Kidney (tissue), 14 donors: Measurements from ENCODE around the gene MAP6. TPM values are rescaled to one million over a fixed set of nuclear protein-coding genes. Genes with fewer than 3 reads are reported as not detected.

Experiments used
- DNase-seq, 5 donors: peaks; one replicate each; pipeline ENCODE4 v3.0.0-alpha.2; 2013 to 2020
- FAIRE-seq: peaks from 2 replicates; lab custom pipeline; 2012; peaks lifted over from hg19 to GRCh38; lab: Jason Lieb, UNC
- H3K27ac ChIP-seq, 2 donors: one replicate each; pipeline ENCODE4 v1.7.0; 2013; ENCODE audit warnings: low read depth in 2 of 2, low read length in 2 of 2, inconsistent platforms in 1 of 2
- H3K27me3 ChIP-seq: one replicate; pipeline ENCODE4 v1.7.1; 2013; ENCODE audit warnings: low read length, inconsistent platforms; ENCODE audit not compliant: control insufficient read depth, insufficient read depth
- H3K36me3 ChIP-seq, 3 donors: one replicate each; pipeline versions ENCODE4 v1.7.0 to v1.7.1; 2013; ENCODE audit warnings: low read length in 3 of 3, control low read depth in 1 of 3, inconsistent platforms in 1 of 3; ENCODE audit not compliant: insufficient read depth in 3 of 3, control insufficient read depth in 2 of 3
- H3K4me1 ChIP-seq, 3 donors: one replicate each; pipeline versions ENCODE4 v1.7.0 to v1.7.1; 2013; ENCODE audit warnings: low read length in 3 of 3, inconsistent platforms in 1 of 3, low read depth in 1 of 3; ENCODE audit not compliant: control insufficient read depth in 2 of 3, insufficient read depth in 2 of 3
- H3K4me3 ChIP-seq, 3 donors: one replicate each; pipeline versions ENCODE4 v1.7.0 to v1.8.1; 2013; ENCODE audit warnings: low read length in 3 of 3, control low read depth in 1 of 3, inconsistent platforms in 1 of 3
- H3K9ac ChIP-seq, 3 donors: one replicate each; pipeline versions ENCODE4 v1.7.0 to v1.7.1; 2013; ENCODE audit warnings: low read length in 3 of 3, control low read depth in 1 of 3, inconsistent platforms in 1 of 3
- H3K9me3 ChIP-seq, 3 donors: one replicate each; pipeline versions ENCODE4 v1.7.0 to v1.7.1; 2013; ENCODE audit warnings: low read length in 3 of 3, control low read depth in 1 of 3, inconsistent platforms in 1 of 3; ENCODE audit not compliant: control insufficient read depth in 2 of 3, insufficient read depth in 1 of 3
- intact Hi-C: fragments of 100-400 bp; cut with DNase I; formaldehyde crosslinking; loops from one replicate; pipeline ENCODE4 v1.11.1; 2022
- polyA plus RNA-seq: library from polyadenylated mRNA; stranded (reverse); fragments of 350-450 nt; fragmentation: Illumina TruSeq; extraction: RNeasy Lipid Tissue Mini Kit (QIAGEN cat#74804); gene quantifications from one replicate; pipeline ENCODE4 v1.2.3, GENCODE V29; 2014; ENCODE audit warnings: low read depth, low replicate concordance; ENCODE audit not compliant: insufficient read depth
- total RNA-seq: library from RNA; stranded (reverse); fragmentation: NEBNext Ultra II Directional; extraction: Animal tissue kit (Norgen Biotek cat#: 25700); gene quantifications from one replicate; pipeline ENCODE4 v1.2.1, GENCODE V29; 2021
- TF ChIP-seq, protein P1 (sequence below): IDR thresholded peaks from 3 replicates; pipeline ENCODE4 v1.5.1; 2012; ENCODE audit warnings: mild to moderate bottlenecking, moderate library complexity, borderline replicate concordance; ENCODE audit not compliant: insufficient read depth; ENCODE audit errors: extremely low read depth
- donor health status: control.
- donor health status: control.
- donor health status: control.
- donor health status: control.
- donor health status: control.
- donor health status: DM: yes; HTN: yes; CAD: no.
- donor health status: Normal renal cell carcinoma (clear cell type).

Gene MAP6
- total and polyA plus RNA-seq, 2 donors from 2014 or later, result 7.7 to 21.3 TPM

DNA sequence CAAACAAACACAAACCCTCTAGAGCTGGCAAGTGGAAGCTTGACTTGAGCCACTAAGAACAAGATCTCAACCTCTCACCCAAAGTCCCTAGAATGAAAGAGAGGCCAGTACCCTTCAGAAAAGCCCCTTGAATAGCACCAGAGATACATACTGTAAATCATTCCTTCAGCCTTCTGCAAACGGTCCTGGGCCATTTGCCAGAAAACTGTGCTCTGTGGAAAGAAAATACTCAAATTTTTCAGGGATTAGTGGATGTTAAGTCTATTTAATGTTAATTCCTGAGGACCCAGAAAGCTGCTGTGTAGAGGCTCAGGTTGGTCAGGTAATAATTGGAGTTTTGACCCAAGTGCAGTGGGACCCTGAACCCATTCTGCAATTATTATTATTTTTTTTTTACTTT is 89.9 kb downstream of the MAP6 start:
- H3K9me3 ChIP-seq, result no peaks in the 10 kb centered on the region
- H3K4me1 ChIP-seq, result peaks cover 0 to 18% (median 2%) of the 10 kb centered on the region in 3 donors
- H3K27me3 ChIP-seq, result no peaks in the 10 kb centered on the region
- FAIRE-seq (no peak), DNase-seq (no peak)
- H3K36me3 ChIP-seq, result no peaks in the 10 kb centered on the region
- intact Hi-C loops, result no loop called here
- TF ChIP-seq, protein P1, sequence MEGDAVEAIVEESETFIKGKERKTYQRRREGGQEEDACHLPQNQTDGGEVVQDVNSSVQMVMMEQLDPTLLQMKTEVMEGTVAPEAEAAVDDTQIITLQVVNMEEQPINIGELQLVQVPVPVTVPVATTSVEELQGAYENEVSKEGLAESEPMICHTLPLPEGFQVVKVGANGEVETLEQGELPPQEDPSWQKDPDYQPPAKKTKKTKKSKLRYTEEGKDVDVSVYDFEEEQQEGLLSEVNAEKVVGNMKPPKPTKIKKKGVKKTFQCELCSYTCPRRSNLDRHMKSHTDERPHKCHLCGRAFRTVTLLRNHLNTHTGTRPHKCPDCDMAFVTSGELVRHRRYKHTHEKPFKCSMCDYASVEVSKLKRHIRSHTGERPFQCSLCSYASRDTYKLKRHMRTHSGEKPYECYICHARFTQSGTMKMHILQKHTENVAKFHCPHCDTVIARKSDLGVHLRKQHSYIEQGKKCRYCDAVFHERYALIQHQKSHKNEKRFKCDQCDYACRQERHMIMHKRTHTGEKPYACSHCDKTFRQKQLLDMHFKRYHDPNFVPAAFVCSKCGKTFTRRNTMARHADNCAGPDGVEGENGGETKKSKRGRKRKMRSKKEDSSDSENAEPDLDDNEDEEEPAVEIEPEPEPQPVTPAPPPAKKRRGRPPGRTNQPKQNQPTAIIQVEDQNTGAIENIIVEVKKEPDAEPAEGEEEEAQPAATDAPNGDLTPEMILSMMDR, result no peak
- no peak overlapping the region for H3K4me3 ChIP-seq
- no peak overlapping the region for H3K27ac ChIP-seq
- no peak overlapping the region for H3K9ac ChIP-seq

DNA sequence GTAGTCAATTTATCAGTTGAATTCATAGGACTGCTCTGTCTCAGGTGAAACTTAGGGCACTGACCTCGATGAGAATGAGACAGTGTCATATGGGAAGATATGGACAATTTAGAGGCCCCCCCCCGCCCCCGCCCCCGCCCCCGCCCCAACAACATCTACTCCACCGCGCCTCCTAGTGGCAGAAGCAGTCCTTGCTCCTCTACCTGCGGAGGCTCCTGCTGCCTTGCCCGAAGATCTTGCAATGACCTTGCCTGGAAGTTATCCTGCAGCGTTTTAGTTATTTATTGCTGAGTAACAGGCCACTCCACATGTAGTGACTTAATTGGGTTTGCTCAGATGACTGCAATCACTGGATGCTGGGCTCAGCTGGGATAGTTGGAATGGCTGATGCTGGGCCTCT is 91.6 kb downstream of the MAP6 start:
- peak overlapping the region in 1 of 2 donors; percentile 18 for H3K27ac ChIP-seq
- H3K27me3 ChIP-seq, result no peaks in the 10 kb centered on the region
- H3K9me3 ChIP-seq, result no peaks in the 10 kb centered on the region
- H3K4me1 ChIP-seq, result peaks cover 0 to 11% (median 0%) of the 10 kb centered on the region in 3 donors
- H3K36me3 ChIP-seq, result peaks cover 0 to 11% (median 10%) of the 10 kb centered on the region in 3 donors
- intact Hi-C loops, result no loop called here
- TF ChIP-seq, protein P1, result peak; percentile 60
- peak in 2 of 5 donors; percentile 61 to 64 for DNase-seq
- no peak for FAIRE-seq
- no peak overlapping the region for H3K4me3 ChIP-seq
- no peak overlapping the region for H3K9ac ChIP-seq

DNA sequence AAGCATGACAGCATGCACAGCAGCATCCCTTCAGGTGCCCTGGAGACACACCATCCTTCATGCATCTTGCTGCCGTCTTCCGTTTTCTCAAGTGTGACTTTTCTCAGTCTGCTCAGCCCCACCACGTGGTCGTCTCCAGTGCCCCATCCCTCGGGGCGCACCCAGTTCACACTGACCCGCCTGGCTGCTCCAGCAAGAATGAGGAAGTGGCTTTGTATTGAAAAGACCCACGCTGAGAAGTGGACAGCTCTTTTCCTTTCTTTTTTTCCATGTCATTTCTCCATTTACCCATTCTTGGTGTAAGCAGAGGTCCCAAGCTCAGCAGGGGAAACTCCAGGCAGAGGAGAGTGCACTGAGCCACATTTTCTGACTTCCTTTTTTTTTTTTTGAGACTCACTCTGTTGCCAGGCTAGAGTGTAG is 92.3 kb downstream of the MAP6 start:
- Histone ChIP-seq H3K9me3 (no peaks in the 10 kb centered on the region), H3K4me3 (peak overlapping the region in 1 of 3 donors; percentile 35), H3K27ac (peak overlapping the region in 1 of 2 donors; percentile 18), H3K27me3 (no peaks in the 10 kb centered on the region), H3K9ac (no peak overlapping the region), H3K36me3 (peaks cover 0 to 17% (median 15%) of the 10 kb centered on the region in 3 donors), H3K4me1 (peaks cover 0 to 9% (median 0%) of the 10 kb centered on the region in 3 donors)
- peak in 4 of 5 donors; percentile 66 to 95 (median 84) for DNase-seq
- intact Hi-C loops, result no loop called here
- FAIRE-seq, result no peak
- TF ChIP-seq, protein P1, result no peak

DNA sequence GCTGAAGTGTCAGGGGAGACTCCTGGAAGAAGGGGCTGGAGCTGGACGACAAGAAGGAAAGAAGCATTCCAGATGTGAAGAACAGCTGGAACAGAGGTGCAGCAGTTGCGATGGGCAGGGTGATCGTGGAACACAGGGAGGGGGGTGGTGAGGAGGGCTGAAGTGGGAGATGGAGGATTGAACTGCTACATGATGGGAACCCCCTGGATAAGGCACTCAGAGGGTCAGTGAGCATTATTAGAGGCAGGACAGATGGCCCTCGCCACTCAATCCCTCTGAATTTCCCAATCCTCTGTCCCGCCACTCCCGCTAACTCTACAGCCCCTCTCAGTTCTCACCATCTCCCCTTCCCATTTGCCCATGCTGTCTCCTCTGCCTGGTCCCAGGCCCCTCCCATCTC is 92.8 kb downstream of the MAP6 start:
- intact Hi-C loops, result no loop called here
- FAIRE-seq, result no peak

More for the DNA sequence above, 92.8 kb downstream of the MAP6 start:
- Histone ChIP-seq H3K9ac (no peak overlapping the region), H3K4me3 (no peak overlapping the region), H3K9me3 (no peaks in the 10 kb centered on the region), H3K4me1 (peaks cover 0 to 9% (median 0%) of the 10 kb centered on the region in 3 donors), H3K27me3 (no peaks in the 10 kb centered on the region), H3K27ac (no peak overlapping the region), H3K36me3 (peaks cover 0 to 21% (median 18%) of the 10 kb centered on the region in 3 donors)
- TF ChIP-seq, protein P1, result no peak
- no peak for DNase-seq
